HTERT RPE-1 (cell line): ENCODE data around the gene NRXN3.
"Not testable (repeated sequence)": the region's sequence is repeated elsewhere in the genome, so short reads cannot be mapped to it uniquely, and the experiment has no call there.

Source experiments
- in situ Hi-C: fragments of 300-500 bp; cut with MboI; formaldehyde crosslinking; loops from 4 replicates; pipeline ENCODE4 v1.14.3; 2020; ENCODE audit warnings: low sequenced_read_pairs

The NRXN3 gene

GRCh38 chr14:78566026-78566858 lies 396.1 kb downstream of the NRXN3 start:
- in situ Hi-C loops, result no loop called here

GRCh38 chr14:78566859-78567172 lies 396.6 kb downstream of the NRXN3 start:
- in situ Hi-C loops, result no loop called here

DNA sequence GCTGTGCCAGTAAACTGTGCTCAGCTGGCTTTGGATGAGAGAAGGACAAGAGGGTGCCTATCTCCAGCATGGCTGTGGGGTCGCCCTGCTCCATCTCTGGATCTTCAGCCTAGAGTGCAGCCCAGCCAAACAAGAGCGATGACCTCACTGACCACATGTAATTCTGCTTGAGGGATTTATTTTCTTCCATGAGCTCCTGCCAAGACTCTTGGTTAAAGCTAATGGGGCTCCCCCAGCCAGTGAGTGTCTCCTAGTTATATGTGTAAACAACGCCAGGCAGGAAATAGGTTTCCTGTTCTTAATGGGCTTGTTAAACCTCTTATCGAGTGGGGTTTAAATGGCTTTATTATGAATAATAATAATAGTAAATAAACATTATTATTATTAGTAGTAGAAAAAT lies 397.2 kb downstream of the NRXN3 start:
- in situ Hi-C loops, result no loop called here

- in situ Hi-C loops, result not testable (repeated sequence)
Observed at GRCh38 chr14:78573736-78574135, 403.6 kb downstream of the NRXN3 start.

GRCh38 chr14:78576437-78577166 lies 406.4 kb downstream of the NRXN3 start:
- in situ Hi-C loops, result no loop called here

- in situ Hi-C loops, result no loop called here
Observed at GRCh38 chr14:78581229-78581628, 411.1 kb downstream of the NRXN3 start.

- in situ Hi-C loops, result no loop called here
Observed at GRCh38 chr14:78586681-78587080, 416.5 kb downstream of the NRXN3 start.

GRCh38 chr14:78588906-78589305 lies 418.7 kb downstream of the NRXN3 start:
- in situ Hi-C loops, result no loop called here

- in situ Hi-C loops, result no loop called here
Observed at GRCh38 chr14:78592616-78593219, 422.5 kb downstream of the NRXN3 start.

GRCh38 chr14:78593949-78594348 lies 423.8 kb downstream of the NRXN3 start:
- in situ Hi-C loops, result no loop called here

DNA sequence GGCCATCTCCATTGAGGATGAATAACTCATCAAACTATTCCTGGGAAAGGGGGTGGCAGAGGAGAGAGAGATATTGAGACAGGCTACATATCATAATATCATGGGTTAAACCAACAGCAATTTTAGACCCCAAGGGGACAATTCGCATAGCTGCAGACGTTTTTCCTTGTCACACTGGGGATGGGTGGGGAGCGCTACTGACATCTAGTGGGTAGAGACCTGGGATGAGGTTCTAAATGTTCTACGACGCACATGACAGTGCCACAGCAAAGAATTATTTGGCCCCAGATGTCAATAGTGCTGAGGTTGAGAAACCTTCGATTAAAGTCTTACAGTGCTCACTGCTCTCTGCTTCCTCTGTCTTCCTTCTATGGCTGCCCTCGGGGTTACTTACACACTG lies 425.6 kb downstream of the NRXN3 start:
- in situ Hi-C loops, result no loop called here

DNA sequence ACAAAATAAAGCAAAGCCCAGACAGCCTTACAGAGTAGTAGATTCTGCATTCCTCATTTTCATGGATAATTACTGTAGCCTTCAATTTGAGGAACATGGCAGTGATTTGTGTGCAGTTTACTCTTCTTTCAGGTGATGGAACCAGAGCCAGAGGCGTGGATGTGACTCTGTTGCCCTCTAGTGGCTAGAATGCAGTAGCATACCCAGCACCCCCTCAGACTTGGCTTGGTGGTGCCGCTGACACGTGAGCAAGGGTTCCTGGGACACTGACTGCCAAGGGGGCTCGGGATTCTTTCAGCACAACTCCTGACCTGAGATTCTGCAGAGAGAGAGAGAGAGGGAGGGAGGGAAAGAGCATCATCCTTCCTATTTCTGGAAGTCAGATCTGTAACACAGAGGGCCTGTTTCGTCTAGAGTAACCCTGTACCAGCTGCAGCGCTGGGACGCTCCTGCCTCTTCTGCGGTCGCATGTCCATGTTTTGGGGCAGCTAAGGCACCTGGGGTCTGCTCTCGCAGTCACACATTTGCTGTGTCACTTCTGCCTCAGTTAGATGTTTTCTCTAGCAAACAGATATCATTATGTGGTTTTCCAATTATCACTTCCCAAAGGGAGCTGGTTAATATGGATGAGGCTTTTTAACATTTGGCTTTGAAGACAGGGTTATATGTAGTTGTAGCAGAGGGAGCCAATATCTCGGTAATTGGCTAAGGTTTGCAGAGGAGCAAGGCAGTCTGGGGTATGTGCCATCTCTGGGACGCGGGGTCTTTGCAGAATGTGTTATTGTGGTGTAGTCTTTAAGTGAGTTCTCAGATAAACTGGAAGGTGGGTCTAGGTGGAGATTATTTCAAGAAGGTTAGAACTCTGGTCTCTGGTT lies 428.1 kb downstream of the NRXN3 start:
- in situ Hi-C loops, result no loop called here

GRCh38 chr14:78605025-78605762 lies 435.0 kb downstream of the NRXN3 start:
- in situ Hi-C loops, result no loop called here

DNA sequence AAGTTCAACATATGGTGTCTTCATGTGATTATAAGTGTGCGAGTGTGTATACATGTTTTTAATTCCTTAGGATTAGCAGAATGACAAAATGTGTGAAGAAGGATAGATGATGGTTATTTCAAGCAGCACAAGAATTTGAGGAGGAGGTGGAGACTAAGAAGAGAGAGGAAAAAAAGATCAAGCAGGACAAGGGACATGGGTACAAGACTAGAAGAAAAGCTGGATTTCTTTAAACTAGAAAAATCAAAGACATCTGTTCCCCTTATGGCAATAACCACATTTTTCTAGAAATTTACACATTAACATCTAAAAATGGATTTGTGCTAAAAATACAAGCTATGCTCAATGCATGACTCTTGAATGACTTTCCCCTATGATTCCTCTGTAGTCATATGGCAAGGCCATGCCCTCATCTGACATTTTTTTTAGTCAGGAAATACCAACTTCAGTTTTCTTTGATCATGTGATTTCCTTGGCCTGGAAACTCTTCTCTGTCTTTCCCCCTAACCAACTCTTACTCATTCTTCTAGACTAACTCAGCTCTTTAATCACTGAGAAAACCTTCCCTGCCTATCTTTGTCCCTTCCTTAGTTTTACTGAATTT lies 435.8 kb downstream of the NRXN3 start:
- in situ Hi-C loops, result no loop called here

GRCh38 chr14:78608998-78609787 lies 439.0 kb downstream of the NRXN3 start:
- in situ Hi-C loops, result no loop called here

DNA sequence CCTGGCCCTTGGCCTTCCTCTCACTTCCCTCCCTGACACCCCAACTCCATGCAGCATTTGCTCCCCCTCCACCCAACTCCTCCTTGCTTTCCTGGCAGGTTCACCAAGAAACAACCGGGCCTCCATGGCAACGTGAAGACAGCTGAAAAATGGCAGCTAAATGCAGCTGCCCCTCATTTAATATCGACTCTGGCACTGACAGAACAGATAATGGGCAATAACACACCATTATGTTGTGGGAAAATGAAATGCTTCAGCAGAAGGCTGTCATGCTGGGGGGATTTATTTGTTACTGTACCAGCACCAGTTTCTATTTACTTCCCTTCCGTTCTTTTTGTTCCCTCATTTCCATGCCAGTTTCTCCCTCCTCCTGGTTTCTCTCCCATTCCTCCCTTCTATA lies 440.8 kb downstream of the NRXN3 start:
- in situ Hi-C loops, result no loop called here

GRCh38 chr14:78611796-78612571 lies 441.8 kb downstream of the NRXN3 start:
- in situ Hi-C loops, result no loop called here

GRCh38 chr14:78612666-78613065 lies 442.5 kb downstream of the NRXN3 start:
- in situ Hi-C loops, result no loop called here
